Measurements from ENCODE around the gene CMIP. TPM values are rescaled to one million over a fixed set of nuclear protein-coding genes. Genes with fewer than 3 reads are reported as not detected.

The CMIP gene
- total RNA-seq, 1 experiment from 2014 or later, result 53.6 TPM

- peaks cover 14% of the 10 kb centered on the region for H3K36me3 Mint-ChIP-seq (ENCODE audit: insufficient read depth, unreplicated experiment)
- peak overlapping the region; percentile 97 for H3K27ac Mint-ChIP-seq (ENCODE audit: low read depth, unreplicated experiment)
- no peak for DNase-seq (ENCODE audit: unreplicated experiment)
- BruUV-seq (replicated peaks), result no TSS peak
- intact Hi-C loops (cut with micrococcal nuclease), result loop anchor here (5.0 kb wide), 2 partner anchors 77 to 88 kb away; no protein-coding TSS in a partner anchor
- no peaks in the 10 kb centered on the region for H3K27me3 Mint-ChIP-seq (ENCODE audit: insufficient read depth, unreplicated experiment)
- H3K9me3 Mint-ChIP-seq (ENCODE audit: unreplicated experiment), result no peaks in the 10 kb centered on the region
- peaks cover 9% of the 10 kb centered on the region for H3K4me1 Mint-ChIP-seq (ENCODE audit: insufficient read depth, unreplicated experiment)
- ChIA-PET CTCF (interaction anchor here (1.3 kb wide), 1 partner anchor 15 kb away, joined by 3 read pairs; no protein-coding TSS in a partner anchor), POLR2A (interaction anchor here (0.5 to 4.7 kb wide), 8 partner anchors 8 to 154 kb away, joined by 3 to 24 read pairs (median 4); no protein-coding TSS in a partner anchor)
- no peak overlapping the region for H3K4me3 Mint-ChIP-seq (ENCODE audit: unreplicated experiment)
- TF ChIP-seq CTCF (IDR thresholded peaks at IDR 0.05; ENCODE audit: unreplicated experiment), result no peak
These were observed 175.4 kb downstream of the CMIP start for GRCh38 chr16:81620029-81620428.

DNA sequence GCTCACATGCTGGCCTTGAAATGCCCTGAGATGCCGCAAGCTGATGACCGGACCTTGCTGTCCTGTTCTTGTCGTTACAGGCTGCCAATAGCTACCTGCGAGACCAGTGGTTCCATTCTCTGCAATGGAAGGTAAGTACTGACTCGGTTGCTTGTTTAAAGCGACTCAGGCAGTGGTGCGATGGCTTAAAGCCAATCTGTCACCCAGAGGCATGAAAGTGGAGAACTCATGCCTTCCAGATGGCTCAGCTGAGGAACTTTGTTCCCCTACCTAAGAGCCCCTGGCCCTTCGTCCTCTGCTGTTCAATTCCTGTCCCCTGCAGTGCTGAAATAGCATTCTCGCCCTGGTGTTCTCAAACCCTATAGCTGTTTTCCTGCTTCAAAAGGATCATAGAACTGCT, 176.2 kb downstream of the CMIP start:
- Mint-ChIP-seq H3K4me1 (ENCODE audit: insufficient read depth, unreplicated experiment) (peaks cover 9% of the 10 kb centered on the region), H3K9me3 (ENCODE audit: unreplicated experiment) (no peaks in the 10 kb centered on the region), H3K27ac (ENCODE audit: low read depth, unreplicated experiment) (peak overlapping the region; percentile 97), H3K36me3 (ENCODE audit: insufficient read depth, unreplicated experiment) (peaks cover 20% of the 10 kb centered on the region), H3K27me3 (ENCODE audit: insufficient read depth, unreplicated experiment) (no peaks in the 10 kb centered on the region), H3K4me3 (ENCODE audit: unreplicated experiment) (no peak overlapping the region)
- BruUV-seq (replicated peaks), result no TSS peak
- TF ChIP-seq CTCF (IDR thresholded peaks at IDR 0.05; ENCODE audit: unreplicated experiment), result no peak
- intact Hi-C loops (cut with micrococcal nuclease), result loop anchor here (5.0 kb wide), 2 partner anchors 77 to 88 kb away; no protein-coding TSS in a partner anchor
- ChIA-PET CTCF (interaction anchor here (0.6 to 3.5 kb wide), 11 partner anchors 16 to 311 kb away, joined by 3 to 34 read pairs (median 4); no protein-coding TSS in a partner anchor), POLR2A (interaction anchor here (0.5 to 4.7 kb wide), 14 partner anchors 9 to 215 kb away, joined by 3 to 24 read pairs (median 4); no protein-coding TSS in a partner anchor)
- peak; percentile 14 for DNase-seq (ENCODE audit: unreplicated experiment)

DNA sequence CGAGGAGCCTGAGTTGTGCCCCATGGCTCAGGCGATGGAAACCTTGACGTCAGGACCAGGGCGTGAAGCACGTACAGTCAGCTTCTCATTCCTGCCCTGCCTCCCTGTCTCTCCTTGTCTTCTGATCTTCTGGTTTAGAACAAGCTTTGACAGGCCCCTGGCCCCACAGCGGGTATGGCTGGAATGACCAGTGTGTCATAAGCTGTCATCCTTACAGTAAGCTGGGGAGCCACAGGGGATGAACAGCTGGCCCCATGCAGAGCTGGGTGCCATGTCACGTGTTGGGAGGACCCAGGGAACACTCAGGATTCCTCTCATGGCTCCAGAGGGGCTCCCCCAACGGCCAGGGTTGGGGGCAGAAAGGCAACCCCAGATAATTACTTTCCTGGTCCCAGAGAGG, 176.9 kb downstream of the CMIP start:
- TF ChIP-seq CTCF (IDR thresholded peaks at IDR 0.05; ENCODE audit: unreplicated experiment), result no peak
- Mint-ChIP-seq H3K27me3 (ENCODE audit: insufficient read depth, unreplicated experiment) (no peaks in the 10 kb centered on the region), H3K4me3 (ENCODE audit: unreplicated experiment) (no peak overlapping the region), H3K27ac (ENCODE audit: low read depth, unreplicated experiment) (peak overlapping the region; percentile 97), H3K36me3 (ENCODE audit: insufficient read depth, unreplicated experiment) (peaks cover 20% of the 10 kb centered on the region), H3K9me3 (ENCODE audit: unreplicated experiment) (no peaks in the 10 kb centered on the region), H3K4me1 (ENCODE audit: insufficient read depth, unreplicated experiment) (peaks cover 9% of the 10 kb centered on the region)
- BruUV-seq (replicated peaks), result no TSS peak
- intact Hi-C loops (cut with micrococcal nuclease), result loop anchor here (5.0 kb wide), 2 partner anchors 76 to 89 kb away; no protein-coding TSS in a partner anchor
- peak; percentile 84 for DNase-seq (ENCODE audit: unreplicated experiment)
- ChIA-PET CTCF (interaction anchor here (0.6 to 3.5 kb wide), 15 partner anchors 20 to 221 kb away, joined by 3 to 34 read pairs (median 4); no protein-coding TSS in a partner anchor), POLR2A (interaction anchor here (0.8 to 4.7 kb wide), 16 partner anchors 10 to 435 kb away, joined by 3 to 24 read pairs (median 5); no protein-coding TSS in a partner anchor)

DNA sequence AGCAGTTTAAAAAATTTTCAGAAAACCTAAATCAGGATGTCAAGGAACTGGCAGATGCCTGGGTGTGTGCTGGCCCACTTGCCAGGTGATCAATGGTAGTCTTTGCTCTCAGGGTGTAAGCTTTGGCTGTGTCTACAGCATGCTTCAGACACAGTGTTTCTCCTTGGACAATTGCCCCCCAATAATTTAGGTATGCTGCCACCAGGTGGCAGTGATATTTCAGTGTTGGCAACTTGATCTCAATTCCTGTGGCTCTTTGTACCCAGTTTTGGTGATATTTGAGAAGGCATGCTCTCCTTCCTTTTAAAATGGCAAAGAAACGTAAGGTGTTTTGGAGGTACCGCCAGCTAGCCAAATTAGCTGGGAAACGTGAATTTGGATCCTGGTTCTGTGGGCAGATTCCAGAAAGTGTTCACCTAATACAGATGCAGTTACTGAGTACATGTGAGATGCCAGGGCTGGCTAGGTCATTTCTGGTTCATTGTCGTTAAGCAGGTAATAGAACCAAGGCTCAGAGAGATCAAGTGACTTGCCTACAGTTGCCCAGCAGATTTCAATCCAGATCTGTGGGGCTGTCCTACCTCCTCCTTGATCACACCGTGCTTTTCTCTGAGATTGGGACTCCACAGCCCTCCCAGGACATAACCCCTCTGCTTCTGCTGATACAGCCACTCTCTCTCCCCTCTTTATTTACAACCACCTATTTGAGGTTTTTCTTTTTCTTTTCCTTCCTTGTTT, 178.9 kb downstream of the CMIP start:
- TF ChIP-seq CTCF (IDR thresholded peaks at IDR 0.05; ENCODE audit: unreplicated experiment), result peak; percentile 64
- DNase-seq (ENCODE audit: unreplicated experiment), result peak; percentile 73
- ChIA-PET POLR2A (interaction anchor here (1.0 to 4.7 kb wide), 5 partner anchors 8 to 91 kb away, joined by 3 to 24 read pairs (median 5); no protein-coding TSS in a partner anchor), CTCF (interaction anchor here (0.6 to 3.5 kb wide), 23 partner anchors 8 to 418 kb away, joined by 3 to 34 read pairs (median 3); no protein-coding TSS in a partner anchor)
- peaks cover 20% of the 10 kb centered on the region for H3K36me3 Mint-ChIP-seq (ENCODE audit: insufficient read depth, unreplicated experiment)
- H3K9me3 Mint-ChIP-seq (ENCODE audit: unreplicated experiment), result no peaks in the 10 kb centered on the region
- H3K4me1 Mint-ChIP-seq (ENCODE audit: insufficient read depth, unreplicated experiment), result peaks cover 9% of the 10 kb centered on the region
- no TSS peak for BruUV-seq (replicated peaks)
- intact Hi-C loops (cut with micrococcal nuclease), result loop anchor here (1.0 to 5.0 kb wide), 4 partner anchors 74 to 220 kb away; no protein-coding TSS in a partner anchor
- H3K27me3 Mint-ChIP-seq (ENCODE audit: insufficient read depth, unreplicated experiment), result no peaks in the 10 kb centered on the region
- H3K27ac Mint-ChIP-seq (ENCODE audit: low read depth, unreplicated experiment), result no peak overlapping the region
- no peak overlapping the region for H3K4me3 Mint-ChIP-seq (ENCODE audit: unreplicated experiment)
